Skin epidermis (tissue), 12 donors: ENCODE data around the gene ASAH2B.
"Not testable (repeated sequence)": the region's sequence is repeated elsewhere in the genome, so short reads cannot be mapped to it uniquely, and the experiment has no call there.

Source experiments
- H3K27ac ChIP-seq, 21 experiments: fragments of 200-600 bp; sonication (generic) in 11 of 21; one replicate each; pipeline ENCODE4 v1.5.0; 2020; ENCODE audit warnings: mild to moderate bottlenecking in 3 of 21, inconsistent platforms in 2 of 21, moderate library complexity in 2 of 21
- H3K4me3 ChIP-seq, 7 experiments: fragments of 200-600 bp; sonication (generic) in 2 of 7; one replicate each; pipeline ENCODE4 v1.5.0; 2020; ENCODE audit warnings: inconsistent platforms in 2 of 7, mild to moderate bottlenecking in 2 of 7, moderate library complexity in 1 of 7

The ASAH2B gene

GRCh38 chr10:50739618-50740292 lies at the start of gene ASAH2B:
TSS of gene ASAH2B (plus strand) at chr10:50739936. CDS start at chr10:50745131, 5,195 bp downstream.
- Histone ChIP-seq H3K27ac (peak within 1 kb of the TSS; percentile 32 to 90 (median 75)), H3K4me3 (peak within 1 kb of the TSS; percentile 48 to 78 (median 68))

GRCh38 chr10:50697819-50698218 lies 41.9 kb upstream of the ASAH2B start:
- not testable (repeated sequence) for H3K27ac ChIP-seq, H3K4me3 ChIP-seq

GRCh38 chr10:50701947-50702346 lies 37.8 kb upstream of the ASAH2B start:
- not testable (repeated sequence) for H3K27ac ChIP-seq, H3K4me3 ChIP-seq

GRCh38 chr10:50702997-50703396 lies 36.7 kb upstream of the ASAH2B start:
- not testable (repeated sequence) for H3K4me3 ChIP-seq, H3K27ac ChIP-seq

GRCh38 chr10:50704436-50705079 lies 35.2 kb upstream of the ASAH2B start:
- H3K4me3 ChIP-seq, H3K27ac ChIP-seq: not testable (repeated sequence)

- not testable (repeated sequence) for H3K4me3 ChIP-seq, H3K27ac ChIP-seq
These were observed 33.7 kb upstream of the ASAH2B start for GRCh38 chr10:50706006-50706405.

GRCh38 chr10:50710241-50710640 lies 29.5 kb upstream of the ASAH2B start:
- H3K4me3 ChIP-seq, H3K27ac ChIP-seq: not testable (repeated sequence)

- H3K27ac ChIP-seq, H3K4me3 ChIP-seq: not testable (repeated sequence)
These were observed 15.9 kb upstream of the ASAH2B start for GRCh38 chr10:50723812-50724211.

GRCh38 chr10:50728112-50728511 lies 11.6 kb upstream of the ASAH2B start:
- not testable (repeated sequence) for H3K4me3 ChIP-seq, H3K27ac ChIP-seq

- Histone ChIP-seq H3K4me3 (peak overlapping the region; percentile 48 to 78 (median 68)), H3K27ac (peak overlapping the region; percentile 32 to 90 (median 75))
These were observed 634 bp upstream of the ASAH2B start for GRCh38 chr10:50738987-50739617.

GRCh38 chr10:50740293-50740648 lies 535 bp downstream of the ASAH2B start:
- Histone ChIP-seq H3K4me3 (peak overlapping the region; percentile 48 to 78 (median 68)), H3K27ac (peak overlapping the region in 20 of 21 experiments; percentile 32 to 90 (median 76))

- H3K27ac ChIP-seq, H3K4me3 ChIP-seq: not testable (repeated sequence)
These were observed 3.1 kb downstream of the ASAH2B start for GRCh38 chr10:50742820-50743219.

GRCh38 chr10:50766774-50767513 lies 27.2 kb downstream of the ASAH2B start:
- H3K4me3 ChIP-seq, H3K27ac ChIP-seq: not testable (repeated sequence)

- H3K27ac ChIP-seq, H3K4me3 ChIP-seq: not testable (repeated sequence)
These were observed 32.3 kb downstream of the ASAH2B start for GRCh38 chr10:50772042-50772441.

GRCh38 chr10:50774868-50775267 lies 35.1 kb downstream of the ASAH2B start:
- not testable (repeated sequence) for H3K4me3 ChIP-seq, H3K27ac ChIP-seq

- H3K4me3 ChIP-seq, H3K27ac ChIP-seq: not testable (repeated sequence)
These were observed 40.3 kb downstream of the ASAH2B start for GRCh38 chr10:50780036-50780435.

GRCh38 chr10:50782017-50782416 lies 42.3 kb downstream of the ASAH2B start:
- H3K4me3 ChIP-seq, H3K27ac ChIP-seq: not testable (repeated sequence)

- H3K4me3 ChIP-seq, H3K27ac ChIP-seq: not testable (repeated sequence)
These were observed 48.2 kb downstream of the ASAH2B start for GRCh38 chr10:50787962-50788361.

GRCh38 chr10:50788951-50789945 lies 49.5 kb downstream of the ASAH2B start:
- Histone ChIP-seq H3K4me3 (no peak overlapping the region), H3K27ac (no peak overlapping the region)
